Measurements from ENCODE around the gene DCTN2. TPM values are rescaled to one million over a fixed set of nuclear protein-coding genes. Genes with fewer than 3 reads are reported as not detected.
"Not testable (repeated sequence)": the region's sequence is repeated elsewhere in the genome, so short reads cannot be mapped to it uniquely, and the experiment has no call there.

DCTN2 gene
- total RNA-seq, 1 donor from 2014 or later, result 64.0 TPM

DNA sequence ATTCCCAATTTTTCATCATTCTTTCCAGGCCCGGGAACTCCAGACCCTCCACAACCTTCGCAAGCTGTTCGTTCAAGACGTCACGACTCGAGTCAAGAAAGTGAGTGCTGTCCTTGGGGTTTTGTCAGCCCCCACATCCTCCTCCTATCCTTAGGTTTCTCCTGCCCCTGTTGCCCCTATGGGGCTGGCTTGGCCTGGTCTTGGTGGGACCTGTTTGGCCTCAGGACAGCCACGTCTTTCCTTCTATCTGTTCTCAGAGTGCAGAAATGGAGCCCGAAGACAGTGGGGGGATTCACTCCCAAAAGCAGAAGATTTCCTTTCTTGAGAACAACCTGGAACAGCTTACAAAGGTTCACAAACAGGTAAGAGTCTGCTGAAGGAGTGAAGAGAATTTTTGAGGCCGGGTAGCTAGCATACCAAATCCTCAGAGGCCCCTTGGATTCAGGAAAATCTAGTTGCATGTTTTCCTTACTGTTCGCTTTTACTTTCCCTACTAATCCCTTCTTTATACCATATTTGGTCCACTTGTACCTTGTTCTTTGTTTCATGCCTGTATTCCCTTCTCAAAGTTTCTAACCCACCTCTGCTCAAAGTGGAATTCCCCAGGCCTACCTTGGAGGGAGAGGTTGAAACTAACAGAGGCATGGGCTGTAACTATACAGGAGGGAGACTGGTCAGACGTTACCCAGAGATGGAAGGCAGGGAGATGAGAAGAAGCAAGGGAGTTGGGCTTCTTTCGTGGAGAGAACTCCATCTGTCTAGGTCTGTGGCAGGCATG is 31.2 kb upstream of the DCTN2 start:
- no peak for DNase-seq (ENCODE audit: low spot score)

DNA sequence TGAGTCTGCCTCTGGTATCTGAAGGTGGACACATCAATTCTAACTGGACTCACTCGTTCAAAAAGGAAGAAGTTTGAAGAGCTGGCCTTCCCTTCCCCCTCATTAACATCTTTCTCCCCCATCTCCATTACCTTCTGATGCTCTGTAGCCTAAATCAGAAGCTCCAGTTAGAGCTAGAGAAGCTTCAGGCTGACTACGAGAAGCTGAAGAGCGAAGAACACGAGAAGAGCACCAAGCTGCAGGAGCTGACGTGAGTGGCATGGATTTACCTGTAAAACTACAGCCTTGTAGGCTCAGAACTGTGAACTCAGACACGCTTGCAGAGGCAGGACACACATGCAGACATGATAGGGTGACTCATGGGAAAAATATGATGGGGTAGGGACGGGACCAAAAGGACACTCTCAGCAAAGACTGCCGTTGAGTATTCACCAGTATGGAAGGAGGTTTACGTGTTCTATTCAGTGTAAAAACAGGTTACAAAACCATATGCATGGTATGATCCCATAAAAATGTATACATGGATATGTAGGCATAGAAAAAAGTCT is 29.7 kb upstream of the DCTN2 start:
- no peak for DNase-seq (ENCODE audit: low spot score)

DNA sequence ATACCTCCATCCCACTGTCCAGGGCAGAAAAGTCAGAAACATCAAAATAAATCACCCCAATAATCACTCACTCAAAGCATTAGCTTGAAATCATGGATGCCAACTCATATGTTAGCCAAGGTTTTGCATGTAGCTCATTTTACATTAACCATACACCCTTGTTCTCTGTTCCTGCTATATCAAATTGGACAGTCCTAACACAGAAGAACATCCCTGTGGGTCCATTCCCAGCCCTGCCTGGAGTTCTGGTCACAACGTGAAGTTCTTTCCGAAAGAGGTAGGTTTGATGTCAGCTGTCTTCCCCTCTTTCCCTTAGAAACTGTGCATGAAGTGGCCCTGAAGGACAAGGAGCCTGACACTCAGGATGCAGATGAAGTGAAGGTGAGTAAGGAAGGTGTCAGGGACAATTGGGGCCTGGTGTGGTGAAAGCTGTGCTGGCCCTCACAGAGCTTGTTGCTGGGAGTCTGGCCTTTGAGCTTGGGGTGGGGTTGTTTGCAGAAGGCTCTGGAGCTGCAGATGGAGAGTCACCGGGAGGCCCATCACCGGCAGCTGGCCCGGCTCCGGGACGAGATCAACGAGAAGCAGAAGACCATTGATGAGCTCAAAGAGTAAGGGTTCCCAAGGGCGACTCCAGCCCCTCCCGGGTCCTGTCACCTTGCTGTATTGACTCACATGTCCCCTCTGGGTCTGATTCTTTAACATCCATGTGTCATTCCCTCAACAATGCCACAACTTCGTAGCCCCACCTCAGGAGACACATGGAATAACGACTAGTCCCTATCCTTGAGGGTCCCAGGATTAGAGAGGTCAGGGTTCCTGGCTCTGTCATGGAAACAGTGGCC is 29.0 kb upstream of the DCTN2 start:
- no peak for DNase-seq (ENCODE audit: low spot score)

DNA sequence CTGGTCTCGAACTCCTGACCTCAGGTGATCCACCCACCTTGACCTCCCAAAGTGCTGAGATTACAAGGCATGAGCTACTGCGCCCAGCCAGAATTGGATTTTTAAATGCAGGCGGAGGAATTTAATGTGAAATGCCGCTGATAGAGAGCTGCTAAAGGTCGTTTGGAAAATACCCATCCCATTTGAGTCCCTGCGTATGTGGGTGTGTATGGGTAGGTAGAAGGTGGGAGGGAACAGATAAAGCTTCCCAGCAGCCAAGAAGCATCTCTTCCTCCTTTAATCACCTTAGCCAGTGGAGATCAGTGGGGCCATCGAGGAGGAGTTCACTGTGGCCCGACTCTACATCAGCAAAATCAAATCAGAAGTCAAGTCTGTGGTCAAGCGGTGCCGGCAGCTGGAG is 27.8 kb upstream of the DCTN2 start:
- DNase-seq (ENCODE audit: low spot score), result no peak

DNA sequence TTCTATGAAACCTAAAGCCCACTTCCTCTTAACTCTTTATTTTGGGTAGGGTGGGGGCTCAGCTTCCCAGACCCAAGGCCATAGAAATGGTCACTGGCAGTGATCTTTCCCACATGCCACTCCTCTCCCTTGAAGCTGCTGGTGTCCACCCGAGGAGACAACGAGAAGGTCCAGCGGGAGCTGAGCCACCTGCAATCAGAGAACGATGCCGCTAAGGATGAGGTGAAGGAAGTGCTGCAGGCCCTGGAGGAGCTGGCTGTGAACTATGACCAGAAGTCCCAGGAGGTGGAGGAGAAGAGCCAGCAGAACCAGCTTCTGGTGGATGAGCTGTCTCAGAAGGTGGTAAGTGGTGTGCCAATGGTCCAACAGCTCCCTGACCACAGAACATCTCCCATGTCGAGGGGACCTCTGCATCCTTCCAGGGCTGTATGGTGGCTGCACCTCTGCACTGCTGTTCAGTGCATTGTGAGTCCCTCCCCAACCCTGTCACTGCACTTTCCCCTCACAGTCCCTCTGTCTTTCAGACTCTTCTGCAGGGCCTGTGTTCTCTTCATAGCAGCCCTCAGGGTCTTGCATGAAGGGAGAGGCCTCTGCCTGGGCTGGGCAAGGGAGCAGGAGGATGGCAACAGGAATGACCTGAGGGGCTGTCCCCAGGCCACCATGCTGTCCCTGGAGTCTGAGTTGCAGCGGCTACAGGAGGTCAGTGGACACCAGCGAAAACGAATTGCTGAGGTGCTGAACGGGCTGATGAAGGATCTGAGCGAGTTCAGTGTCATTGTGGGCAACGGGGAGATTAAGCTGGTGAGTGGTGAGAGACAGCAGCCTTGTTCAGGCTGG is 25.2 kb upstream of the DCTN2 start:
- DNase-seq (ENCODE audit: low spot score), result no peak

DNA sequence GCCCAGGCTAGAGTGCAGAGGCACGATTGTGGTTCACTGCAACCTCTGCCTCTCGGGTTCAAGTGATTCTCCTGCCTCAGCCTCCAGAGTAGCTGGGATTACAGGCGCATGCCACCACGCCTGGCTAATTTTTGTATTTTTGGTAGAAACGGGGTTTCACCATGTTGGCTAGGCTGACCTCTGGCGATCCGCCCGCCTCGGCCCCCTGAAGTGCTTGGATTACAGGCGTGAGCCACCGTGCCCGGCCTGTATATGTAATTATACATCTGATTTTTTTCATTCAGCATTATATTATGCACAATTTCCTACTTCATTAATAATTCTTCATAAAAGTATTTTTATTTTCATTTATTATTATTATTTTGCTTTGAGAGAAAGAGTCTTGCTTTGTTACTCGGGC is 23.4 kb upstream of the DCTN2 start:
- not testable (repeated sequence) for DNase-seq (ENCODE audit: low spot score)

DNA sequence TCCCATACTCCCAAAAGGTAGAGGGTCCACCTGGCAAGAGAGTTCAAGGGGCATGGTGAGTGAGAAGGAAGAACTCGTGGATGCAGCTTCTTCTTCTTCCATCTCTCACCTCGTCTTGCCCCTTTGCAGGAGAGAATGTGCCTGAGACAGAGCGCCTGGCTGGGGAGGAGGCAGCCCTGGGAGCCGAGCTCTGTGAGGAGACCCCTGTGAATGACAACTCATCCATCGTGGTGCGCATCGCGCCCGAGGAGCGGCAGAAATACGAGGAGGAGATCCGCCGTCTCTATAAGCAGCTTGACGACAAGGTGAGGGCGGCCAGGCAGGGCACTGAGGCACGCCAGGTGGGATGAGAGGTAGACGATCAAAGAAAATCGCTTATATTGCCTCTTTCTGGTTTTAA is 22.9 kb upstream of the DCTN2 start:
- no peak for DNase-seq (ENCODE audit: low spot score)

DNA sequence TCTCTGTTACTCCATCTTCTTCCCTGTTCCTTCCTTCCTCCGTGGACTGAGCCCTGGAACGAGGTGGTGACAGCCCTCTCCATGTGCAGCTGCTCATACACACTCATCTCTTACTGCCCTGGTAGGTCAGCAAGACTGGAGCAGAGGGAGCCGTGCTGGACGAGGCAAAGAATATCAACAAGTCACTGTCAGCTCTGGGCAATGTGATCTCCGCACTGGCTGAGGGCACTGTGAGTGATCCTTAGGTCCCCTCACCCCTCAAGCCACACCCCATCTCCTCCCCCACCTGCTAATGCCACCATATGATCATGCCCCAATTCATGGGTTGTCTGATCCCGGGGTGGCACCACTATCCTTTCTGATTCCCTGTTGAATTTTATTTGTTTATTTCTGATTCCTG is 21.8 kb upstream of the DCTN2 start:
- DNase-seq (ENCODE audit: low spot score), result no peak

DNA sequence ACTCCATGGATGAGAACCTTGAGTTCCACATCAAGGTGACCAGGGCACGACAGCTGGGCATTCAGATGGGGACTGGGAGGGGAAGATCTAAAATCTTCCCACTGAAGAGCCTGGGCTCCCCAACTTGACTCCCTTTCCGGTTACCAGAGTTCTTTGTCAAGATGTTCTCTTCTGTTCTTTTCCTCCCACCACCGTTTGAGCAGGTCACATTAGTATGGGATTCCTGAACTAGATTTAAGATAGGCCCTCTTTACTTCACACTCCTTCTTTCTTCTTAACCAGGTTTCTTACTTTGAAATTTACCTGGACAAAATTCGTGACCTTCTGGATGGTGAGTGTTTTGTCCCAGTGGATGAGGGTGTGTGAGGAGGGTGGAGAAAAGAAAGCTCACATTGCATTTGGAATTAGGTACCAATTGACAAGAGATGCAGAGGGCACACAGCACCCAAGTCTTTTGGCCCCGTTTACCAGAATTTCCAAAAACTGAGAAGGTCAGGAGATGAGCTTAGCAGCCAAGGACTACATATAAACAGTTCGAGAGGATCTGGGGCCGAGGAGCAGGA is 17.3 kb upstream of the DCTN2 start:
- no peak for DNase-seq (ENCODE audit: low spot score)

DNA sequence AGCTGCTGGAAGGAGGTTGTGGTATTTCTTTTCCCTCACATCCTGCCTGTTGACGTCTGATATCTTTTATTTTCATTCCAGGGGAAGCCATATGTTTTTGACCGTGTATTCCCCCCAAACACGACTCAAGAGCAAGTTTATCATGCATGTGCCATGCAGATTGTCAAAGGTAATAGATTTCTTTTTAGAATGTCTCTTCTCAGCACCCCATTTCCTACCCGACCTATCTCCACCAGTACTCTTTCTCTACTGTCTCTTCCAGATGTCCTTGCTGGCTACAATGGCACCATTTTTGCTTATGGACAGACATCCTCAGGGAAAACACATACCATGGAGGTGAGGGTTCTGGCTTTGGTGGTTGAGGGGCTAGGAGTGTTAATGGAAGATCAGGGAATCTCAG is 16.4 kb upstream of the DCTN2 start:
- DNase-seq (ENCODE audit: low spot score), result no peak

DNA sequence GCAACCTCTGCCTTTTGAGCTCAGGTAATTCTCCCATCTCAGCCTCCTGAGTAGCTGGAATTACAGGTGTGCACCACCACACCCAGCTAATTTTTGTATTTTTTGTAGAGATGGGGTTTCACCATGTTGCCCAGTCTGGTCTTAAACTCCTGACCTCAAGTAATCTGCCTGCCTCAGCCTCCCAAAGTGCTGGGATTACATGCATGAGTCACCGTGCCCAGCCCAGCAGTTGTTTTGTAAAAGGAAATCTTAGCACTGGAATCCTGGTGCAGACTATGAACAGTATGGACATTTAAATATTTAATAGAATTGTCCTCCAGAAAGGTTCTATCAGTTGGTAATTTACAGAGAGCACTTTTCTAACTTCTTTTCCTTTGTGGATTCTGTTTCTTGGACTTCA is 14.1 kb upstream of the DCTN2 start:
- peak; percentile 31 for DNase-seq (ENCODE audit: low spot score)

DNA sequence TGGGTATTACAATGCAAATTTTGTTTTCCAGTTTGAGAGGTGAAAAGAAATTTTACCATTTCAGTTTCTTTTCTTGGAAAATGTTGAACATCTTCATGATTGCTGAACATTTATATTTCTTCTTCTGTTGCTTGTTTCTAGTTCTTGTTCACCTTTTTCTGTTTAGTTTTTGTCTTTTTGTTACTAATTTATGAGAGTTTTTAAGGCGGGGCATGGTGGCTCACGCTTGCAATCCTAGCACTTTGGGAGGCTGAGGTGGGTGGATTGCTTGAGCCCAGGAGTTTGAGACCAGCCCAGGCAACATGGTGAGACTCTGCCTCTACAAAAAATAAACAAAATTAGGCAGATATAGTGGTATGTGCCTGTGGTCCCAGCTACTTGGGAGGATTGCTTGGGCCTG is 13.5 kb upstream of the DCTN2 start:
- no peak for DNase-seq (ENCODE audit: low spot score)

DNA sequence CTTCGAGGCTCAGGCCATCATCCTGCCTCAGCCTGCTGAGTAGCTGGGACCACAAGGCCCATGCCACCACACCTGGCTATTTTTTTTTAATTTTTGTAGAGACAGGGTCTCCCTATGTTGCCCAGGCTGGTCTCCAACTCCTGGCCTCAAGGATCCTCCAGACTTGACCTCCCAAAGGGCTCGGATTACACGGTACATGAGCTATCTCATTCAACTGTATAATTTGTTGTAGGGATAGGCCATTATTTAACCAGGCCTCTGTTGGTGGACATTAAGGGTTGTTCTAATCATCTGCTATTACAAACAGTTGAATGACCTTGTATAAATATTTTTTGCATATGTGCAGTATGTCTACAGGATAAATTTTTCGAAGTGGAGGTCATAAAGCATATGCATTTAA is 11.9 kb upstream of the DCTN2 start:
- no peak for DNase-seq (ENCODE audit: low spot score)

DNA sequence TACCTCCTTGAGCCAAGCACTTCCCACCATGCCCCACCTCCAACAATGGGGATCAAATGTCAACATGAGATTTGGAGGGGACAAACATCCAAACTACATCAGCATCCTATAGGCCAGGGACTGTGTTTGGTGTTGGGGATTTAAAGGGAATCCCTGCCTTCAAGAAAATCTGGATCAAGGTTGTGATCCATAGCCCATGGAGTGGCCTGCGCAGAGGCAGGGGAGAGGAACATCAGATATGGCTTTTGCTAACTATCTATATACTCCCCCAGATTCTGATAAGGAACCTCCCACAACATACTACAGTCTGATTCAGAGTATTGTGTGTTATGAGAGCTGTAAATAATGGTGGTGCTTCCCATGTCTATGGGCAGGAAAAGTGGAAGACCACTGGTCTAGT is 7.9 kb upstream of the DCTN2 start:
- no peak for DNase-seq (ENCODE audit: low spot score)

DNA sequence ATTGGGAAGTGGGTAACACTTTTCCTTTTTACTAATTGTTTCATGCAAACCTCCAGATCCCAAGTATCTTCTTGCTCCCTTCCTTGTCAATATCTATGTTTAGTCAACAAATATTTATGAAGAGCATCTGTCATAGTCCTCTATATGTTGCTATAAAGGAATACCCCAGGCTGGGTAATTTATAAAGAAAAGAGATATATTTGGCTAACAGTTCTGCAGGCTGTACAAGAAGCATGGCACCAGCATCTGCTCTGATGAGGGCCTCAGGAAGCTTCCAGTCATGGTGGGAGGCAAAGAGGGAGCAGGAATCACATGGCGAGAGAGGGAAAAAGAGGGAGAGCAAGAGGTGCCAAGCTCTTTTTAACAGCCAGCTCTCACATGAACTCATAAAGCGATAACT is 7.5 kb upstream of the DCTN2 start:
- DNase-seq (ENCODE audit: low spot score), result no peak

DNA sequence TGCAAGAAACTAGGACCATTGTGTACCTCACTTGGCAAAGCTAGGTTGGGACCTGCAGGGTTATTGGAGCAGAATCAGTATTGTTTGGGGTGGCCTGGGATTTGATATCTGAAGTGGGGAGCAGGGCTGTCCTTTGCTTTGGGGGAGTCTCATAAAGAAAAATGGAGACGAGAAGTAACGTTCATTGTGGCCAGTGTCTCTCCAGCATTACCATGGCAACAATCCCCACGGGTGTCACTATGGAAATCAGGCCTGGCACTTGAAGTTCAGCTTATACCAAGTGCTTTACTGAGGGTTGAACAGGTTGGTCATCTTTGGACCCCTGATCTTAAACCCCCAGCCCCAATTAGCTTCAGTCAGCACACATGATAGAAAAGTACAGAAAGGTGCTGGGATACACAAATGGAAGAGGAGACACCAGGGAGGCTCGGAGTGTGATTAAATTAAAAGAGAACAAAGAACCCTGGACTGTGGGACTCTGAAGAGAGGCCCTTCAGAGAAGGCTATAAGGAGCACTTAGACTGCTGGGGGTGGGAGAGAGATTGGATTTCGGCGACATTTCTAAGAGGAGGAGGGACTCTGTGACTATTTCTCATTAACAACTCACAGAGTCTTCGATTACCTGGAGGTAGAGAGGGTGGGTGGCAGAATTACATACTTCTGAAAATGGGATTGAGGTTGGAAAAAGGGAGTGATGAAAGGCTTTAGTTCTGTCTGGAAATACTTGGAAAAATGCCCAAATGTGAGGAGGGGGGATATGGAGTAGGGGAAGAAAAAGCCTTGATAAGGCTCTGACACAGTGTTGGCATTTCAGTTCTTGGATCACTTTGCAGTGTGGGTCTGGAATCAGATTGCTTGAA is 6.6 kb upstream of the DCTN2 start:
- DNase-seq (ENCODE audit: low spot score), result no peak

DNA sequence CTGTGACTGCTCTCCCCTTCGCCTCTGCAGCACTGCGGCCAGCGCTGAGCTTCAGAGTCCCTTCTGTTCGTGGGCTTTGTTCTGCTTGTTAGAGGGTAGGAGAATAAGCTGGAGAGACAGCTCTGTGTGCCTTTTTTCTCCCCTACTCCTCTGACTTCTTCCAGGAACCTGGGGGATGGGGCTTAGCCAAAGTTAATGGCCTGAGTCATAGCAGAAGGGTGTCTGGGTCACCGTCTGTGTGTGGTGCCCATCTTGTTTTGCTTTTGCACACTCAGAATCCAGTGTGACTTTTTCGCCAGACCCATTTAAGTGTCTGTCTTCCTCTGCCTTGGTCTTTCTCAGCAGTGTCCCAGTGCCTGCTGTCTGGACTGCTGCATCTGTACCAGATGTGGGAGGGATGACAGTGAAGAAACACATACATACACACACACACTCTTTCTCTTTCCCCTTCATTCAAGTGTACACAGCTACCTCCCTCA is 5.9 kb upstream of the DCTN2 start:
- DNase-seq (ENCODE audit: low spot score), result no peak

DNA sequence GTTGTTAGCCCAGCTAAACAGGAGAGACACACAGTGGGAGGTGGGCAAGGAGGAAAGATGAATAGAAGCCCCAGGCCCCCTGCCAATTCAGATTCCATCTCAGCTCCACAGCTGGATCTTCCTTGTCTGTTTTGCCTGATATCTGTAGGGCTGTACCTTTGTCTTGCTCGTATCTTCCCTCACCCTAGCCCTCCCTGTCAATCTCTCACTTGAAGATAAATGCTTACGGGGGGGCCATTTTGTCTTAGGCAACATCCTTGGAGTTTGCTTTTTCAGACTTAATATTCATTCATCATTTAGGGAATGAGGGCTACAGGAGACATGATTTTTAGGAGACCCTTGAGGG is 5.3 kb upstream of the DCTN2 start:
- DNase-seq (ENCODE audit: low spot score), result no peak

DNA sequence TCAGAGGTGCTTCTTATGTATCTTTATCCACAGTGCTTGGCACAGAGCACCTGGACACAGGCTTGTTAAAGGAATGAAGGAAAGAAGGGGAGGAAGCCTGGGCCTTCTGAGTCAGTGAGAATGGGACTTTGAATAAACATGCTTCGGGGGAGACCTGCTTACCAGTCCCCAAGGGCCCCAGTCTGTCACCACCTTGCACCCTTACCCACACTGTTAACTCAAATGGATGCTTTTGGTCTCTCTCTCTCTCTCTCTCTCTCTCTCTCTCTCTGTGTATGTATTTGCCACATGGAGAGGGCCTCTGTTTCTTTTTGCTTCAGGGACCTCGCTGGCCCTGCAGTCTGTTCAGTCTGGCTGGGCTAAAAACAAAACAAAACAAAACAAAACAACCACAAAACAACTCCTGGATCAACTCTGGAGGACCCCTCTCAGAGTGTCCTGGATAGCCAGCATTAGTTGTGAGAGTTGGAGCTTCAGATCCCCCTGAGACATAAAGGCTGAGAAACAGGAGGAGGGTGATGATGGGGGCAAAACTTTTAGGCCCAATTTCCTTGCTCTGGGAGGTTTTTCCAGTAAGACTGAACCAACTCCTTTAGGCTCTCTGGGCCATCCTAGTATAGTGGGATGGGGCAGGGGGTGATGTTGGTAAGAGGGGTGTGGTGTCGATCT is 4.8 kb upstream of the DCTN2 start:
- DNase-seq (ENCODE audit: low spot score), result no peak
